Ishikawa (cell line): Measurements from ENCODE around the gene BET1.

Experiments
- CEBPB ChIP-seq: IDR thresholded peaks from 2 replicates; pipeline ENCODE4 v1.6.1; 2012
- CREB1 ChIP-seq: IDR thresholded peaks from 2 replicates; pipeline ENCODE4 v1.6.1; 2012; ENCODE audit warnings: low read depth
- EGR1 ChIP-seq: IDR thresholded peaks from 2 replicates; pipeline ENCODE4 v1.6.1; 2012
- EP300 ChIP-seq: IDR thresholded peaks from 2 replicates; pipeline ENCODE4 v1.6.1; 2012; ENCODE audit warnings: borderline replicate concordance
- FOXM1 ChIP-seq: IDR thresholded peaks from 2 replicates; pipeline ENCODE4 v1.6.1; 2012; ENCODE audit warnings: low read depth, borderline replicate concordance
- MAX ChIP-seq: IDR thresholded peaks from 2 replicates; pipeline ENCODE4 v1.6.1; 2012
- NFIC ChIP-seq: IDR thresholded peaks from 2 replicates; pipeline ENCODE4 v1.6.1; 2012
- TAF1 ChIP-seq: IDR thresholded peaks from 2 replicates; pipeline ENCODE4 v1.6.1; 2012; ENCODE audit warnings: low read depth, mild to moderate bottlenecking
- YY1 ChIP-seq: IDR thresholded peaks from 2 replicates; pipeline ENCODE4 v1.6.1; 2012; ENCODE audit warnings: low read depth
- ZBTB7A ChIP-seq: IDR thresholded peaks from 2 replicates; pipeline ENCODE4 v1.6.1; 2012; ENCODE audit warnings: low read depth
- TF ChIP-seq, protein P1 (sequence below): IDR thresholded peaks from 2 replicates; pipeline ENCODE4 v1.6.1; 2012
- TF ChIP-seq, protein P2 (sequence below): IDR thresholded peaks from 2 replicates; pipeline ENCODE4 v1.6.1; 2012; ENCODE audit warnings: low read depth, mild to moderate bottlenecking

GRCh38 chr7:94045581-94045980, 41.4 kb upstream of the BET1 start:
- TF ChIP-seq EP300 (no peak), NFIC (no peak), TAF1 (no peak), YY1 (no peak), CEBPB (no peak), MAX (no peak), EGR1 (no peak), ZBTB7A (no peak), CREB1 (no peak), FOXM1 (no peak)
- TF ChIP-seq, protein P1, sequence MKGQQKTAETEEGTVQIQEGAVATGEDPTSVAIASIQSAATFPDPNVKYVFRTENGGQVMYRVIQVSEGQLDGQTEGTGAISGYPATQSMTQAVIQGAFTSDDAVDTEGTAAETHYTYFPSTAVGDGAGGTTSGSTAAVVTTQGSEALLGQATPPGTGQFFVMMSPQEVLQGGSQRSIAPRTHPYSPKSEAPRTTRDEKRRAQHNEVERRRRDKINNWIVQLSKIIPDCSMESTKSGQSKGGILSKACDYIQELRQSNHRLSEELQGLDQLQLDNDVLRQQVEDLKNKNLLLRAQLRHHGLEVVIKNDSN = no peak
- TF ChIP-seq, protein P2, sequence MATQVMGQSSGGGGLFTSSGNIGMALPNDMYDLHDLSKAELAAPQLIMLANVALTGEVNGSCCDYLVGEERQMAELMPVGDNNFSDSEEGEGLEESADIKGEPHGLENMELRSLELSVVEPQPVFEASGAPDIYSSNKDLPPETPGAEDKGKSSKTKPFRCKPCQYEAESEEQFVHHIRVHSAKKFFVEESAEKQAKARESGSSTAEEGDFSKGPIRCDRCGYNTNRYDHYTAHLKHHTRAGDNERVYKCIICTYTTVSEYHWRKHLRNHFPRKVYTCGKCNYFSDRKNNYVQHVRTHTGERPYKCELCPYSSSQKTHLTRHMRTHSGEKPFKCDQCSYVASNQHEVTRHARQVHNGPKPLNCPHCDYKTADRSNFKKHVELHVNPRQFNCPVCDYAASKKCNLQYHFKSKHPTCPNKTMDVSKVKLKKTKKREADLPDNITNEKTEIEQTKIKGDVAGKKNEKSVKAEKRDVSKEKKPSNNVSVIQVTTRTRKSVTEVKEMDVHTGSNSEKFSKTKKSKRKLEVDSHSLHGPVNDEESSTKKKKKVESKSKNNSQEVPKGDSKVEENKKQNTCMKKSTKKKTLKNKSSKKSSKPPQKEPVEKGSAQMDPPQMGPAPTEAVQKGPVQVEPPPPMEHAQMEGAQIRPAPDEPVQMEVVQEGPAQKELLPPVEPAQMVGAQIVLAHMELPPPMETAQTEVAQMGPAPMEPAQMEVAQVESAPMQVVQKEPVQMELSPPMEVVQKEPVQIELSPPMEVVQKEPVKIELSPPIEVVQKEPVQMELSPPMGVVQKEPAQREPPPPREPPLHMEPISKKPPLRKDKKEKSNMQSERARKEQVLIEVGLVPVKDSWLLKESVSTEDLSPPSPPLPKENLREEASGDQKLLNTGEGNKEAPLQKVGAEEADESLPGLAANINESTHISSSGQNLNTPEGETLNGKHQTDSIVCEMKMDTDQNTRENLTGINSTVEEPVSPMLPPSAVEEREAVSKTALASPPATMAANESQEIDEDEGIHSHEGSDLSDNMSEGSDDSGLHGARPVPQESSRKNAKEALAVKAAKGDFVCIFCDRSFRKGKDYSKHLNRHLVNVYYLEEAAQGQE = no peak
